LNCaP clone FGC (cell line): ENCODE measurements around the gene ADGRD1.

Source experiments
- DNase-seq: peaks from one replicate; pipeline ENCODE4 v3.0.0-alpha.2; 2011; ENCODE audit warnings: low read depth
- H3K4me3 ChIP-seq: 2 replicates; pipeline ENCODE4 v1.5.1; 2011; ENCODE audit warnings: mild to moderate bottlenecking, low read depth, low read length, control low read depth
- TF ChIP-seq, protein P1 (sequence below): IDR thresholded peaks from 2 replicates; pipeline ENCODE4 v1.5.1; 2012; ENCODE audit warnings: mild to moderate bottlenecking; ENCODE audit not compliant: control insufficient read depth, insufficient read depth; ENCODE audit errors: extremely low read depth

Gene ADGRD1

GRCh38 chr12:131093971-131094830, 140.5 kb downstream of the ADGRD1 start:
- TF ChIP-seq, protein P1, sequence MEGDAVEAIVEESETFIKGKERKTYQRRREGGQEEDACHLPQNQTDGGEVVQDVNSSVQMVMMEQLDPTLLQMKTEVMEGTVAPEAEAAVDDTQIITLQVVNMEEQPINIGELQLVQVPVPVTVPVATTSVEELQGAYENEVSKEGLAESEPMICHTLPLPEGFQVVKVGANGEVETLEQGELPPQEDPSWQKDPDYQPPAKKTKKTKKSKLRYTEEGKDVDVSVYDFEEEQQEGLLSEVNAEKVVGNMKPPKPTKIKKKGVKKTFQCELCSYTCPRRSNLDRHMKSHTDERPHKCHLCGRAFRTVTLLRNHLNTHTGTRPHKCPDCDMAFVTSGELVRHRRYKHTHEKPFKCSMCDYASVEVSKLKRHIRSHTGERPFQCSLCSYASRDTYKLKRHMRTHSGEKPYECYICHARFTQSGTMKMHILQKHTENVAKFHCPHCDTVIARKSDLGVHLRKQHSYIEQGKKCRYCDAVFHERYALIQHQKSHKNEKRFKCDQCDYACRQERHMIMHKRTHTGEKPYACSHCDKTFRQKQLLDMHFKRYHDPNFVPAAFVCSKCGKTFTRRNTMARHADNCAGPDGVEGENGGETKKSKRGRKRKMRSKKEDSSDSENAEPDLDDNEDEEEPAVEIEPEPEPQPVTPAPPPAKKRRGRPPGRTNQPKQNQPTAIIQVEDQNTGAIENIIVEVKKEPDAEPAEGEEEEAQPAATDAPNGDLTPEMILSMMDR = no peak
- H3K4me3 ChIP-seq = no peak overlapping the region
- no peak for DNase-seq

GRCh38 chr12:131094831-131095805, 141.4 kb downstream of the ADGRD1 start:
- TF ChIP-seq, protein P1 = no peak
- DNase-seq = no peak
- no peak overlapping the region for H3K4me3 ChIP-seq

DNA sequence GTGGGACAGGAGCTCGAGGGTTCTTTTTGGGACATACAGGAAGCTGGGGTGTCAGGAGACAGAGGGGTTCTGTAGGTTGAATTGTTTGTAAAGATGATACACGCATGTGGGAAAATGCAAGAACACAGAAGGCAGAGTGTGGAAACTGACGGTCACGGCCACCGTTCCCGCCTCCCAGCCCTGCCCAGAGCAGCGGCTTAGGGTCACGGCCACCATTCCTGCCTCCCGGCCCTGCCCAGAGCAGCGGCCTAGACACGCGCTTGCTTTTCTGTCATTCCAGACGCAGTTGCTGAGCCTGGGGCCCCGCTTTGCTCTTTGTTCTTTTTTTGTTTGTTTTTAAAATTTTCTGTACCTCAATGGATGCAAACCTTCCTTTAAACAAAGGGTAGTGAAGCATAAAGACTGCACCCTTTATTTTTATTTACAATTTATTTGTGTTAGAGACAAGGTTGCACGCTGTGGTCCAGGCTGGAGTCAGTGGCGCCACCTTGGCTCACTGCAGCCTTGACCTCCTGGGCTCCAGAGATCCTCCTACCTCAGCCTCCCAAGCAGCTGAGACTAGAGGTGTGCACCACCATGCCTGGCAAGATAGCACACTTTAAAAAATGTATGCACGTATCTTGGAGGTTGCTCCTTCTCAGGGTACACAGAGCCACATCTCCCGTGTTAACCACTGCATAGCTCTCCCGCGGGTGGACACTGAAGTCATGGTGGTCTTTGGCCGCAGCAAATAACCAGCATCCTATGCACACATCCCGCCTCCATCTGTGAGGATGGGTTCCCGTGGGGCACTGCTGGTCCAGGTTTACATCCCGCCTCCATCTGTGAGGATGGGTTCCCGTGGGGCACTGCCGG, 142.3 kb downstream of the ADGRD1 start:
- no peak for DNase-seq
- TF ChIP-seq, protein P1 = no peak
- no peak overlapping the region for H3K4me3 ChIP-seq

GRCh38 chr12:131096681-131097181, 143.0 kb downstream of the ADGRD1 start:
- H3K4me3 ChIP-seq = no peak overlapping the region
- DNase-seq = no peak
- TF ChIP-seq, protein P1 = no peak

GRCh38 chr12:131097202-131098177, 143.8 kb downstream of the ADGRD1 start:
- TF ChIP-seq, protein P1 = no peak
- H3K4me3 ChIP-seq = no peak overlapping the region
- DNase-seq = no peak
